GM12872 (cell line): Measurements from ENCODE around the gene NFKBIZ.

Source experiments
- CTCF ChIP-seq: IDR thresholded peaks from 3 replicates; pipeline ENCODE4 v1.5.1; 2011; ENCODE audit warnings: low read depth, mild to moderate bottlenecking, low read length, moderate library complexity; ENCODE audit not compliant: insufficient read depth

The NFKBIZ gene

DNA sequence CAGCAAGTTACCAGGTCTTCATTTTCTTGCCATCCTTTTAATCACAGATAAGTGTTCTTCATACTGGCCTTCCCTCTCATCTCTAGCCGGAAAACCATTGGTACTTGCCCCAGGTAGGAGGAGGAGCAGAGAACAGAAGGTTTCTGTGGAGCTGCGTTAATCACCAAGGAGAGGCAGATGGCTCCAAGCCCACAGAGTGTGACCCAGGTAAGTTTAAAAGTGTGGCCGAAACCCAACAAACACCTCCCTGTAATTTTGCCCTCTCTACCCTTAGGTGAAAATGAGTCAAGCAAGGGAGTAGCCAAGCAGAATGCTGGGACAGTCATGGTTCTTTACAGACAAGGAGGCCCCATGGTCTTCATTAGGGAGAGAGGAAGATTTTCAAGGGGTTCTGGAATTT lies 37.3 kb downstream of the NFKBIZ start:
- no peak for TF ChIP-seq CTCF

GRCh38 chr3:101888653-101889052 lies 39.3 kb downstream of the NFKBIZ start:
- TF ChIP-seq CTCF = no peak

DNA sequence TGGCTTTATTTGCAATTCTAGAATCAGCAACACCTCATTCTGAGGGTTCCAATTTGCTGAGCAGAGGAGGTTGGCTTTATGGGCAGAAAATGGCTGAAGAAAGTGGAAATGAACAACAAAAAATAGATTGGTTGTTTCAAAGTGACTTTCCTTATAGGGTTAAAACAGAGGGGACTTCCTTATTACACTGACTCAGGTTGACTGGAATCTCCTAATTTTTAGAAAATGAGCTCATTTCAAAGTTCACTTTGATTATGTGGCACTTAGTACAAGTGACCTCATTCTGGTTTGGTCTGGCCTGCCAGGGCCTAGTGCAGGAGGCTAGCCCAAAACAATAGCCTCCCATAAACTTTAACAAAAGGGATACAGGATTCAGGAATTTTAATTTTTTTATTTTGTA lies 41.4 kb downstream of the NFKBIZ start:
- TF ChIP-seq CTCF = no peak

DNA sequence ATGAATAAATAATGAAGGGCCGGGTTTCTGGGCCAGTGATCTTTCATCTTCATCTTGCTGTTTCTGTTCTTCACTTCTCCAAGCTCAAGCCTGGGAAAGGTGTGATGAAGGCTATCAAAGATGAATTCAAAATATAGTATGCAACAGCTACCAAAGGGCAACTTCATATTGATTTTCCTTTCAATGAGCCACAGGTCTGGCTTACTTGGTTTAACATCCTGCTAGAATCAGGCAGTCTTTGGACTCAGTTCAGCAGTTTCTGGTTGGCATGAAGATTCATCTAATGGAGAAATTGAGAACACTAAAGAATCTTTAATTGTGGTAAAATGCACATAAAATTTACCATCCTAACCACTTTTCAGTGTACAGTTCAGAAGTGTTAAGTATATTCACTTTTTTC lies 43.3 kb downstream of the NFKBIZ start:
- TF ChIP-seq CTCF = no peak

GRCh38 chr3:101896083-101896757 lies 46.9 kb downstream of the NFKBIZ start:
- no peak for TF ChIP-seq CTCF

DNA sequence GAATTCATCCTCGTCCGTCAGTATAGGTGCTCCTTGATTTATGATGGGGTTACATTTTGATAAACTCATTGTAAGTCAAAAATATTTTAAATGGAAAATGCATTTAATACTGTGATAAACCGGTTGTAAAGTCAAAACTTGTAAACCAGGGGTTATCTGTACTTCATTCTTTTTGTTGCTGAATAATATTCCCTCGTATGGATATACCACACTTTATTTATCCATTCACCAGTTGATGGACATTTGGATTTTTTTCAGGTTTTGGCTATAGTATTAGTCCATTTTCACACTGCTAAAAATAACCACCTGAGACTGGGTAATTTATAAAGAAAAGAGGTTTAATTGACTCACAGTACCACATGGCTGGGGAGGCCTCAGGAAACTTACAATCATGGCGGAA lies 47.7 kb downstream of the NFKBIZ start:
- TF ChIP-seq CTCF = no peak

GRCh38 chr3:101898039-101898438 lies 48.7 kb downstream of the NFKBIZ start:
- no peak for TF ChIP-seq CTCF
